Adrenal gland (tissue), 12 donors: ENCODE results near the gene ZNF571. TPM values are rescaled to one million over a fixed set of nuclear protein-coding genes. Genes with fewer than 3 reads are reported as not detected.

Source experiments
- DNase-seq, 7 donors: peaks; one replicate each; pipeline ENCODE4 v3.0.0-alpha.2; 2019 to 2020
- H3K27ac ChIP-seq, 5 donors: fragments of 200-600 bp; sonication (generic) in 4 of 5; 1 replicate in 3 of 5; 2 replicates in 2 of 5; pipeline versions ENCODE4 v1.5.1 to v1.8.0; 2016 to 2020; ENCODE audit warnings: mild to moderate bottlenecking in 1 of 5
- H3K27me3 ChIP-seq: fragments of 200-600 bp; 2 replicates; pipeline ENCODE4 v1.8.0; 2021
- H3K36me3 ChIP-seq, 2 donors: fragments of 200-600 bp; replicated peaks in 1 of 2; 1 replicate in 1 of 2; 2 replicates in 1 of 2; pipeline versions ENCODE4 v1.5.1 to v1.8.0; 2018 to 2022
- H3K4me1 ChIP-seq, 2 donors: fragments of 200-600 bp; replicated peaks in 1 of 2; 1 replicate in 1 of 2; 2 replicates in 1 of 2; pipeline versions ENCODE4 v1.5.1 to v1.8.0; 2018 to 2021
- H3K4me3 ChIP-seq, 4 donors: fragments of 200-600 bp; sonication (generic) in 3 of 4; one replicate each; pipeline ENCODE4 v1.5.1; 2016 to 2018
- H3K9me3 ChIP-seq, 3 donors: fragments of 200-600 bp; sonication (generic) in 1 of 3; replicated peaks in 1 of 3; 1 replicate in 2 of 3; 2 replicates in 1 of 3; pipeline versions ENCODE4 v1.5.1 to v1.8.0; 2016 to 2021
- CTCF ChIP-seq, 6 experiments: fragments of 450-650 bp in 4 of 6; fragments of 200-600 bp in 2 of 6; sonication (generic) in 1 of 6; IDR thresholded peaks; 1 replicate in 5 of 6; 2 replicates in 1 of 6; pipeline versions ENCODE4 v1.5.1 to v1.8.0; 2016 to 2021; ENCODE audit warnings: antibody characterized with exemption in 6 of 6, mild to moderate bottlenecking in 2 of 6, moderate library complexity in 1 of 6
- POLR2A ChIP-seq, 2 donors: fragments of 450-650 bp; IDR thresholded peaks; one replicate each; pipeline ENCODE4 v1.6.1; 2017; ENCODE audit warnings: antibody characterized with exemption in 2 of 2, mild to moderate bottlenecking in 2 of 2, moderate library complexity in 1 of 2
- WGBS, 4 donors: extraction: QIAGEN DNeasy Blood & Tissue Kit in 2 of 4; methylation state at CpG; one replicate each; pipeline versions ENCODE4 v1.1.5 to v1.1.7; 2013 to 2017; 5-methylcytosine and 5-hydroxymethylcytosine counted together
- intact Hi-C, 2 donors: fragments of 100-400 bp; cut with DNase I; formaldehyde crosslinking; loops; one replicate each; pipeline versions ENCODE4 v1.14.1 to v1.15.0; 2022 to 2023
- polyA plus RNA-seq, 3 donors: library from polyadenylated mRNA; stranded (reverse); fragments of 200-250 nt in 2 of 3; fragments of 350-450 nt in 1 of 3; fragmentation: Illumina TruSeq in 1 of 3; extraction: RNeasy Lipid Tissue Mini Kit (QIAGEN cat#74804) in 1 of 3; gene quantifications; one replicate each; pipeline ENCODE4 v1.2.3, GENCODE V29; 2013 to 2014
- total RNA-seq, 9 donors: library from RNA; depleted of rRNA in 4 of 9; stranded (reverse); fragments of >200 nt in 4 of 9; fragments of 120-200 nt in 1 of 9; fragmentation: NEBNext Ultra II Directional in 1 of 9; extraction: Animal tissue kit (Norgen Biotek cat#: 25700) in 1 of 9; gene quantifications; one replicate each; pipeline versions ENCODE4 v1.1.0 to v1.2.4, GENCODE V29; 2013 to 2023
- donor health status: healthy with polysubstance abuse.
- donor health status: Bipolar disorder and iron deficiency.
- donor health status: DM: yes; HTN: yes; CAD: no.
- donor health status: DM: no; HTN: no; CAD: no.
- donor health status: DM: no; HTN: no; CAD: no.
- donor health status: DM: yes; HTN: yes; CAD: no.

Gene ZNF571
- total and polyA plus RNA-seq, 12 donors = 1.9 to 11.4 (median 6.3) TPM

GRCh38 chr19:37593996-37594303, 642 bp downstream of the ZNF571 start:
- Histone ChIP-seq H3K4me1 (peaks cover 3 to 17% of the 10 kb centered on the region in 2 donors), H3K36me3 (no peaks in the 10 kb centered on the region), H3K27me3 (no peaks in the 10 kb centered on the region), H3K9me3 (peaks cover 0 to 6% (median 0%) of the 10 kb centered on the region in 3 donors), H3K27ac (peak overlapping the region; percentile 91 to 98 (median 94)), H3K4me3 (peak overlapping the region; percentile 25 to 93 (median 84))
- DNase-seq = no peak
- TF ChIP-seq CTCF (IDR thresholded peaks at IDR 0.05) (no peak), POLR2A (IDR thresholded peaks at IDR 0.05) (no peak)
- 2 to 5% (median 3%) methylated on average over 4 to 9 of the region's 9 CpGs for WGBS, 4 donors
- intact Hi-C loops = no loop called here

- no peak for DNase-seq
- intact Hi-C loops = no loop called here
- Histone ChIP-seq H3K27me3 (no peaks in the 10 kb centered on the region), H3K9me3 (peaks cover 0 to 31% (median 6%) of the 10 kb centered on the region in 3 donors), H3K27ac (no peak overlapping the region), H3K4me3 (no peak overlapping the region), H3K4me1 (no peaks in the 10 kb centered on the region), H3K36me3 (peaks cover 0 to 11% of the 10 kb centered on the region in 2 donors)
- 75 to 81% (median 75%) methylated on average over 2 of the region's 2 CpGs for WGBS, 4 donors
- TF ChIP-seq POLR2A (IDR thresholded peaks at IDR 0.05) = no peak
- no peak for TF ChIP-seq CTCF (IDR thresholded peaks at IDR 0.05)
Measured at GRCh38 chr19:37583340-37583739, 11.3 kb downstream of the ZNF571 start.

GRCh38 chr19:37572203-37572602, 22.4 kb downstream of the ZNF571 start:
- H3K27ac ChIP-seq = no peak overlapping the region
- TF ChIP-seq POLR2A (IDR thresholded peaks at IDR 0.05) = no peak
- no peak for TF ChIP-seq CTCF (IDR thresholded peaks at IDR 0.05)
- H3K36me3 ChIP-seq = no peaks in the 10 kb centered on the region
- no peak overlapping the region for H3K4me3 ChIP-seq
- intact Hi-C loops = no loop called here
- H3K27me3 ChIP-seq = no peaks in the 10 kb centered on the region
- peaks cover 6 to 52% (median 25%) of the 10 kb centered on the region in 3 donors for H3K9me3 ChIP-seq
- DNase-seq = no peak
- no peaks in the 10 kb centered on the region for H3K4me1 ChIP-seq

GRCh38 chr19:37565370-37565669, 29.3 kb downstream of the ZNF571 start:
- Histone ChIP-seq H3K4me1 (no peaks in the 10 kb centered on the region), H3K27ac (no peak overlapping the region), H3K9me3 (peaks cover 15 to 98% (median 58%) of the 10 kb centered on the region in 3 donors), H3K4me3 (no peak overlapping the region), H3K36me3 (no peaks in the 10 kb centered on the region), H3K27me3 (no peaks in the 10 kb centered on the region)
- intact Hi-C loops = no loop called here
- no peak for TF ChIP-seq POLR2A (IDR thresholded peaks at IDR 0.05)
- no peak for TF ChIP-seq CTCF (IDR thresholded peaks at IDR 0.05)
- DNase-seq = no peak
